Measurements from ENCODE around the gene TBC1D22A. TPM values are rescaled to one million over a fixed set of nuclear protein-coding genes. Genes with fewer than 3 reads are reported as not detected.

Gene TBC1D22A
- polyA plus RNA-seq, 1 of the 3 experiments (the other 2 are of a cell fraction) = 16.5 TPM

DNA sequence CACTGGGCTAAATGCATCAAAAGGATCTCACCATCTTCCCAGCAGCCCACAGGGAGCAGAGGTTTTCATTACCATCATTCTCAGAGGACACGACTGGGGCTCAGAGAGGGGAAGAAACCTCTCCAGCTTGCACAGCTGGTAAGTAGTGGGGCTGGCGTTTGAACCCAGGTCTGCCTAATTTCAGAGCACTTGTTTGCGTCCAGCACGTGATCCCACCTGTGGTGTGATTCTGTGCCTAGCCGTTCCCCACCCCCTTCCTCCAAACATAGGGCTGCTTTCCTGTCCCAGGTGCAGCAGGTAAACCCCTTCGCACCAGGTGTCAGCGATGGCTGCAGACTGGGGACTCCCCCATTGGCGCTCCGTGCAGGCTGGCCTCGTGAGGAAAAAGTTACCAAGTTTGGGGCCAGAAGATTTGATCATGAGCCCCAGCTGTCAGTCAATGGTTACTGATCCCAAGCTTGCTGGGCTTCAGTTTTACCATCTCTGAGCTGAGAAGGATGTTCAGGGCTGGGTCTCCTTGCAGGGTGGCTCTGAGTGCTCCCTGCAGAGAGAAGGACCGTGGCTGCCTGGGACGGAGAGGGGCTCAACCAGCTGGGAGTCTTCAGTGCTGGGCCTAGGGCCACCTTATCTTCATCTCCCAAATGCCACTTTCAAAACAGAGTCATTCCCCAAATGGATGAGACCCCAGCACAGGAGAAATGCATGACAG, 445.6 kb downstream of the TBC1D22A start:
- CTCF ChIA-PET = no interaction called here
- Histone ChIP-seq H3K79me2 (ENCODE audit: insufficient read depth) (no peaks in the 10 kb centered on the region), H3K4me1 (ENCODE audit: control insufficient read depth in 1 of 2, insufficient read depth in 2 of 2, low read depth in 1 of 2, low read length in 1 of 2) (no peaks in the 10 kb centered on the region), H3K4me2 (no peak overlapping the region), H3K27me3 (ENCODE audit: insufficient read depth) (no peaks in the 10 kb centered on the region), H3K4me3 (ENCODE audit: low read depth in 2 of 2, low read length in 1 of 2) (no peak overlapping the region), H3F3A (replicated peaks; ENCODE audit: insufficient read depth) (no peaks in the 10 kb centered on the region), H3K27ac (ENCODE audit: low read depth in 2 of 2, low read length in 1 of 2) (no peak overlapping the region), H3K9me3 (no peaks in the 10 kb centered on the region), H4K20me1 (ENCODE audit: insufficient read depth) (no peaks in the 10 kb centered on the region), H2AFZ (ENCODE audit: low read depth) (no peak overlapping the region), H3K9ac (no peak overlapping the region), H3K36me3 (replicated peaks in 1 of 2; ENCODE audit: control insufficient read depth in 1 of 2, insufficient read depth in 2 of 2, low read length in 1 of 2) (no peaks in the 10 kb centered on the region), H3K9me2 (no peaks in the 10 kb centered on the region)
- 48% methylated on average over 9 of the region's 12 CpGs for WGBS (ENCODE audit: low lambda C conversion rate)
- DNase-seq = no peak
- TF ChIP-seq MXI1 (IDR thresholded peaks at IDR 0.05; ENCODE audit: low read depth, low read length) (no peak), POLR2AphosphoS5 (IDR thresholded peaks at IDR 0.05; ENCODE audit: low read depth, low read length) (no peak), EP300 (IDR thresholded peaks at IDR 0.05; ENCODE audit: borderline replicate concordance in 1 of 2, low read depth in 1 of 2, low read length in 1 of 2) (no peak), NFIC (IDR thresholded peaks at IDR 0.05; ENCODE audit: borderline replicate concordance) (no peak), CHD2 (IDR thresholded peaks at IDR 0.05; ENCODE audit: low read length, partially characterized antibody) (no peak), TEAD4 (IDR thresholded peaks at IDR 0.05; ENCODE audit: borderline replicate concordance, insufficient read depth) (no peak), SIN3A (IDR thresholded peaks at IDR 0.05; ENCODE audit: borderline replicate concordance, low read depth, low read length) (no peak), RXRA (IDR thresholded peaks at IDR 0.05; ENCODE audit: borderline replicate concordance, low read depth) (no peak)
- TF ChIP-seq, protein P1, sequence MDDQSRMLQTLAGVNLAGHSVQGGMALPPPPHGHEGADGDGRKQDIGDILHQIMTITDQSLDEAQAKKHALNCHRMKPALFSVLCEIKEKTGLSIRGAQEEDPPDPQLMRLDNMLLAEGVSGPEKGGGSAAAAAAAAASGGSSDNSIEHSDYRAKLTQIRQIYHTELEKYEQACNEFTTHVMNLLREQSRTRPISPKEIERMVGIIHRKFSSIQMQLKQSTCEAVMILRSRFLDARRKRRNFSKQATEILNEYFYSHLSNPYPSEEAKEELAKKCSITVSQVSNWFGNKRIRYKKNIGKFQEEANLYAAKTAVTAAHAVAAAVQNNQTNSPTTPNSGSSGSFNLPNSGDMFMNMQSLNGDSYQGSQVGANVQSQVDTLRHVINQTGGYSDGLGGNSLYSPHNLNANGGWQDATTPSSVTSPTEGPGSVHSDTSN (IDR thresholded peaks at IDR 0.05) = no peak
- TF ChIP-seq, protein P2, sequence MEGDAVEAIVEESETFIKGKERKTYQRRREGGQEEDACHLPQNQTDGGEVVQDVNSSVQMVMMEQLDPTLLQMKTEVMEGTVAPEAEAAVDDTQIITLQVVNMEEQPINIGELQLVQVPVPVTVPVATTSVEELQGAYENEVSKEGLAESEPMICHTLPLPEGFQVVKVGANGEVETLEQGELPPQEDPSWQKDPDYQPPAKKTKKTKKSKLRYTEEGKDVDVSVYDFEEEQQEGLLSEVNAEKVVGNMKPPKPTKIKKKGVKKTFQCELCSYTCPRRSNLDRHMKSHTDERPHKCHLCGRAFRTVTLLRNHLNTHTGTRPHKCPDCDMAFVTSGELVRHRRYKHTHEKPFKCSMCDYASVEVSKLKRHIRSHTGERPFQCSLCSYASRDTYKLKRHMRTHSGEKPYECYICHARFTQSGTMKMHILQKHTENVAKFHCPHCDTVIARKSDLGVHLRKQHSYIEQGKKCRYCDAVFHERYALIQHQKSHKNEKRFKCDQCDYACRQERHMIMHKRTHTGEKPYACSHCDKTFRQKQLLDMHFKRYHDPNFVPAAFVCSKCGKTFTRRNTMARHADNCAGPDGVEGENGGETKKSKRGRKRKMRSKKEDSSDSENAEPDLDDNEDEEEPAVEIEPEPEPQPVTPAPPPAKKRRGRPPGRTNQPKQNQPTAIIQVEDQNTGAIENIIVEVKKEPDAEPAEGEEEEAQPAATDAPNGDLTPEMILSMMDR (IDR thresholded peaks at IDR 0.05) = no peak
- TF ChIP-seq, protein P3, sequence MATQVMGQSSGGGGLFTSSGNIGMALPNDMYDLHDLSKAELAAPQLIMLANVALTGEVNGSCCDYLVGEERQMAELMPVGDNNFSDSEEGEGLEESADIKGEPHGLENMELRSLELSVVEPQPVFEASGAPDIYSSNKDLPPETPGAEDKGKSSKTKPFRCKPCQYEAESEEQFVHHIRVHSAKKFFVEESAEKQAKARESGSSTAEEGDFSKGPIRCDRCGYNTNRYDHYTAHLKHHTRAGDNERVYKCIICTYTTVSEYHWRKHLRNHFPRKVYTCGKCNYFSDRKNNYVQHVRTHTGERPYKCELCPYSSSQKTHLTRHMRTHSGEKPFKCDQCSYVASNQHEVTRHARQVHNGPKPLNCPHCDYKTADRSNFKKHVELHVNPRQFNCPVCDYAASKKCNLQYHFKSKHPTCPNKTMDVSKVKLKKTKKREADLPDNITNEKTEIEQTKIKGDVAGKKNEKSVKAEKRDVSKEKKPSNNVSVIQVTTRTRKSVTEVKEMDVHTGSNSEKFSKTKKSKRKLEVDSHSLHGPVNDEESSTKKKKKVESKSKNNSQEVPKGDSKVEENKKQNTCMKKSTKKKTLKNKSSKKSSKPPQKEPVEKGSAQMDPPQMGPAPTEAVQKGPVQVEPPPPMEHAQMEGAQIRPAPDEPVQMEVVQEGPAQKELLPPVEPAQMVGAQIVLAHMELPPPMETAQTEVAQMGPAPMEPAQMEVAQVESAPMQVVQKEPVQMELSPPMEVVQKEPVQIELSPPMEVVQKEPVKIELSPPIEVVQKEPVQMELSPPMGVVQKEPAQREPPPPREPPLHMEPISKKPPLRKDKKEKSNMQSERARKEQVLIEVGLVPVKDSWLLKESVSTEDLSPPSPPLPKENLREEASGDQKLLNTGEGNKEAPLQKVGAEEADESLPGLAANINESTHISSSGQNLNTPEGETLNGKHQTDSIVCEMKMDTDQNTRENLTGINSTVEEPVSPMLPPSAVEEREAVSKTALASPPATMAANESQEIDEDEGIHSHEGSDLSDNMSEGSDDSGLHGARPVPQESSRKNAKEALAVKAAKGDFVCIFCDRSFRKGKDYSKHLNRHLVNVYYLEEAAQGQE (IDR thresholded peaks at IDR 0.05; ENCODE audit: low read depth, low read length) = no peak
- TF ChIP-seq, protein P4, sequence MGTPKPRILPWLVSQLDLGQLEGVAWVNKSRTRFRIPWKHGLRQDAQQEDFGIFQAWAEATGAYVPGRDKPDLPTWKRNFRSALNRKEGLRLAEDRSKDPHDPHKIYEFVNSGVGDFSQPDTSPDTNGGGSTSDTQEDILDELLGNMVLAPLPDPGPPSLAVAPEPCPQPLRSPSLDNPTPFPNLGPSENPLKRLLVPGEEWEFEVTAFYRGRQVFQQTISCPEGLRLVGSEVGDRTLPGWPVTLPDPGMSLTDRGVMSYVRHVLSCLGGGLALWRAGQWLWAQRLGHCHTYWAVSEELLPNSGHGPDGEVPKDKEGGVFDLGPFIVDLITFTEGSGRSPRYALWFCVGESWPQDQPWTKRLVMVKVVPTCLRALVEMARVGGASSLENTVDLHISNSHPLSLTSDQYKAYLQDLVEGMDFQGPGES (IDR thresholded peaks at IDR 0.05; ENCODE audit: low read depth, low read length) = no peak
- POLR2A ChIA-PET = no interaction called here
